Neuron (in vitro differentiated cells): ENCODE results near the gene TMEM115.

Experiments
- H2AFZ ChIP-seq: one replicate; pipeline ENCODE4 v1.6.1; 2013; ENCODE audit warnings: low read depth, mild to moderate bottlenecking, inconsistent platforms, low read length, moderate library complexity
- H3K27me3 ChIP-seq: one replicate; pipeline ENCODE4 v1.6.1; 2013; ENCODE audit warnings: low read length; ENCODE audit not compliant: insufficient read depth
- H3K36me3 ChIP-seq: one replicate; pipeline ENCODE4 v1.6.1; 2013; ENCODE audit warnings: low read length; ENCODE audit not compliant: insufficient read depth
- H3K4me1 ChIP-seq: one replicate; pipeline ENCODE4 v1.6.1; 2013; ENCODE audit warnings: low read length; ENCODE audit not compliant: insufficient read depth
- H3K4me3 ChIP-seq: 2 replicates; pipeline ENCODE4 v1.5.1; 2013; ENCODE audit warnings: mild to moderate bottlenecking, low read length, moderate library complexity
- H3K9me3 ChIP-seq: one replicate; pipeline ENCODE4 v1.6.1; 2013; ENCODE audit warnings: low read length

Gene TMEM115, protein sequence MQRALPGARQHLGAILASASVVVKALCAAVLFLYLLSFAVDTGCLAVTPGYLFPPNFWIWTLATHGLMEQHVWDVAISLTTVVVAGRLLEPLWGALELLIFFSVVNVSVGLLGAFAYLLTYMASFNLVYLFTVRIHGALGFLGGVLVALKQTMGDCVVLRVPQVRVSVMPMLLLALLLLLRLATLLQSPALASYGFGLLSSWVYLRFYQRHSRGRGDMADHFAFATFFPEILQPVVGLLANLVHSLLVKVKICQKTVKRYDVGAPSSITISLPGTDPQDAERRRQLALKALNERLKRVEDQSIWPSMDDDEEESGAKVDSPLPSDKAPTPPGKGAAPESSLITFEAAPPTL

DNA sequence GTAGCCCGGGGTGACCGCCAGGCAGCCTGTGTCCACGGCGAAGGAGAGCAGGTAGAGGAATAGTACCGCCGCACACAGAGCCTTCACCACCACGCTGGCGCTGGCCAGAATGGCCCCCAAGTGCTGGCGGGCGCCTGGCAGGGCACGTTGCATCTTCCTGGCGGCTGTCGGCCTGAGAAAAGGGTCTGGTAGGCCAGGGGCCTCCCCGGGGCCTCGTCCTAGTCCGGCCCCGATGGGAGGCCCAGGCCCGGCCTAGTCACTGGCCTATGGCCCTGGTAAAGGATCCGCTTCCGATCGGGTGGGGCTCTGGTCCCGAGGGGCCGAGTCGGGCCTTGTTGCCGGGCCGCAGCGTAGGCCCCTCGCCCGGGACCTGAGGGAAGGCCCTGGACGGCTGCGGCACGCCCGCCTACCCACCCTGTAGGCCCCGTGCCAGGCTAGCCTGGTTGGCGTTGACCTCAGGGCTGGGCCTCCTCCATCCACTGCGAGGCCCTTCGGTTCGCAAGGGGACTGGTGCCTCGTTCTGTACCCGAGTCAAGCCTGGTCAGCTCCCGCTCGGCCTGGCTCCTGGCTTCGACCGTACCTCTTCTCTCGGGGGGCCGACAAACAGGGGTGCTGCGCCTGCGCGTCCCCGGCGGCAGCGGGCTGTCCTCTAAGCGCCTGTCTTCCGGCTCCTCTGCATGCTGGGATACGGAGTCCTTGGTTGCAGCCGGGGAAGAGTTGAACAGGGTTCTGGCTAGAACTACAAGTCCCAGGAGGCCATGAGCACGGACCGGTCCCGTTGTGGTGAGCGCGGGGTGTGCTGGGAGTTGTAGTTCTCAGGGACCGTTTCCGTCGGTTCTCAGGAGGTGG lies at the start of gene TMEM115:
Gene TMEM115, minus strand, starts transcription at position 611 of the 849 bp plus-strand sequence. Its CDS starts 458 bp downstream, at position 153.
- H3K4me3 ChIP-seq: peak within 1 kb of the TSS; percentile 80
- H2AFZ ChIP-seq: peak within 1 kb of the TSS; percentile 39
- H3K36me3 ChIP-seq: peaks cover 30% of the 10 kb centered on the region
- peaks cover 30% of the 10 kb centered on the region for H3K4me1 ChIP-seq
- H3K27me3 ChIP-seq: peaks cover 7% of the 10 kb centered on the region
- no peaks in the 10 kb centered on the region for H3K9me3 ChIP-seq

GRCh38 chr3:50408443-50408944 lies 49.2 kb upstream of the TMEM115 start:
- H2AFZ ChIP-seq: no peak overlapping the region
- no peaks in the 10 kb centered on the region for H3K36me3 ChIP-seq
- no peaks in the 10 kb centered on the region for H3K9me3 ChIP-seq
- no peaks in the 10 kb centered on the region for H3K4me1 ChIP-seq
- no peak overlapping the region for H3K4me3 ChIP-seq
- H3K27me3 ChIP-seq: peaks cover 22% of the 10 kb centered on the region

DNA sequence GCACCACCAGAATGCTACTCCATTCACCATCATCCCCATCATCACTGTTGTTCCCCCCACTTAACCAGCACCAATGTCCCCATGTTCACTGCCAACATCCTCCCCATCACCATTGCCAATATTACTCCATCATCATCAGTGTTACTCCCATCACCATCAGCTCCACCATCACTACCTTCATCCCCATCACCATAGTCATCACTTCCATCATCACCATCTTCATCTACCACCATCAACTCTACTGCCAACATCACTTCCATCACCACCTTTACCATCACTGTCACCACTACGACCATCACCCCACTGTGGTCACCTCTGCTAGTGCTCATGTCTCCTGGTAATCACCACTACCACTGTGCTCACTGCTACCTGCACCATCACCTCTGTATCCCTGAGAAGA lies 47.2 kb upstream of the TMEM115 start:
- H3K4me3 ChIP-seq: no peak overlapping the region
- H3K27me3 ChIP-seq: peaks cover 31% of the 10 kb centered on the region
- no peaks in the 10 kb centered on the region for H3K36me3 ChIP-seq
- no peaks in the 10 kb centered on the region for H3K4me1 ChIP-seq
- H3K9me3 ChIP-seq: no peaks in the 10 kb centered on the region
- no peak overlapping the region for H2AFZ ChIP-seq

- Histone ChIP-seq H3K4me1 (no peaks in the 10 kb centered on the region), H3K27me3 (peaks cover 31% of the 10 kb centered on the region), H2AFZ (no peak overlapping the region), H3K9me3 (no peaks in the 10 kb centered on the region), H3K36me3 (no peaks in the 10 kb centered on the region), H3K4me3 (no peak overlapping the region)
These were observed 45.9 kb upstream of the TMEM115 start for GRCh38 chr3:50405249-50405648.

GRCh38 chr3:50401978-50402595 lies 42.8 kb upstream of the TMEM115 start:
- H3K27me3 ChIP-seq: peaks cover 29% of the 10 kb centered on the region
- no peaks in the 10 kb centered on the region for H3K36me3 ChIP-seq
- no peak overlapping the region for H2AFZ ChIP-seq
- H3K9me3 ChIP-seq: no peaks in the 10 kb centered on the region
- no peaks in the 10 kb centered on the region for H3K4me1 ChIP-seq
- no peak overlapping the region for H3K4me3 ChIP-seq

GRCh38 chr3:50396502-50396901 lies 37.2 kb upstream of the TMEM115 start:
- no peak overlapping the region for H3K4me3 ChIP-seq
- no peaks in the 10 kb centered on the region for H3K36me3 ChIP-seq
- no peak overlapping the region for H2AFZ ChIP-seq
- no peaks in the 10 kb centered on the region for H3K4me1 ChIP-seq
- no peaks in the 10 kb centered on the region for H3K9me3 ChIP-seq
- H3K27me3 ChIP-seq: peaks cover 45% of the 10 kb centered on the region

DNA sequence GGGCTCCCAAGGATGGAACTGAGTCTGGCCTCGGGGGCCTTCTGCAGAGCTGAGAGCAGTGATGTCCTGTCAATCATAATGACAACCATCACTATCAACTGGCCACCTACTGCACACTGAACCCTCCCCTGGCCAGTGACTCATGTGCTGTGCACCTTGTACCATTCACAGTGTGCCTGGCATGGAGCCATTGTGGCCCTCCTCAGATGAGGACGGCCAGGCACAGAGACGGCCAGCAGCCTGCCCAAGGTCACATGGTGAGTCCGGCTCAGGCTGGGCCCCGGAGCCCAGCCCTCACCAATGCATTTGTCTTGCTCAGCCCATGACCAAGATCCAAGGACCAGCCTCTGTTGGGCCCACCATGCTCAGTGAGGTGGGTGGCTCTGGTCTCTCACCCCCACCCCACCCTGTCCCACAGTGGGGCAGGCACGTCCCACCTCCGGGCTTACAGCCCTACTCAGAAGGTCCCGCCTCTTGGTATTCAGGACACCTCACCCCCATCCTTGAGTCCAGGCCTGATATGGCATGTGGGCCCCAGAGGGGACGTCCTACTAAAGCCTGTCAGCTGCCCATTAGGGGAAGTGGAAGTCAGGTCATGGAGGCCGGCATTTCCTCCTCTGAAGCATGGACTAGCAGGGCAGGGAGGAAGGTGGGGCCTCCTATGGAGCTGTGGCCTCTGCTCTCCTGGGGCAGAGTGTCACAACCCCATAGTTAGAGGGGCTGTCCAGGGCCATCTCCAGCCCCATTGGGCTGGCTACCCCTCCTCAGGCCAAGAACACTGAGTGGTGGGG lies 35.9 kb upstream of the TMEM115 start:
- Histone ChIP-seq H3K27me3 (peaks cover 46% of the 10 kb centered on the region), H3K4me1 (no peaks in the 10 kb centered on the region), H3K4me3 (no peak overlapping the region), H2AFZ (no peak overlapping the region), H3K36me3 (no peaks in the 10 kb centered on the region), H3K9me3 (no peaks in the 10 kb centered on the region)

- no peaks in the 10 kb centered on the region for H3K36me3 ChIP-seq
- H2AFZ ChIP-seq: no peak overlapping the region
- no peaks in the 10 kb centered on the region for H3K9me3 ChIP-seq
- peaks cover 43% of the 10 kb centered on the region for H3K27me3 ChIP-seq
- H3K4me1 ChIP-seq: peaks cover 8% of the 10 kb centered on the region
- H3K4me3 ChIP-seq: no peak overlapping the region
These were observed 33.7 kb upstream of the TMEM115 start for GRCh38 chr3:50393061-50393460.

DNA sequence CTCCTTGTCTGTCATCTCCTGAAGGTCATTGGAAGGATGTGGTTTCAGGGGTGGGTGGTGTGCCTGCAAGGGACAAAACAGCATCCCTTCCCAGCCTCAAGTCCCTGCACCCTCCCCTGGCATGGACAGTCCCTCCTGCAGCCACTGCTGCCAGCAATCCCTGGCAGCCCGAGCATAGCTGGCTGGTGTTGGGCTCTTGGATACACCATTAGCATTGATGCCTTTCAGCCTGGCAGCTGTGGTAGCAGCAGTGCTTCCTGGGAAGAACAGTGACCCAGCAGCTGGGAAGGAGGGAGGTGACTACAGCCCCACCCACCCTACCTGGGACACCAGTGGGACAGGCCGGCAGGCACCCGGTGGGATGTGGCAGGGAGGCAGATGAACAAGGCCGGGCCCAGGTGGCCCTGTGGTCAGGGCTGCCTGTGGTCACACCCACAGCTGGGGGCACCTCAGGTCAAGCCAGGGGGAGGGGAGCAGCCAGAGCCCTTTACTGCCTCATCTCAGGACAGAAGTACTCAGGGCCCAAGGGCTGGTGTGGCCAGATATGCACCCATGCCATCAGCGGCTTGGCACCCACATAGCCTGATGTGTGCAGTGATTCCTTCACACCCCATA lies 32.9 kb upstream of the TMEM115 start:
- Histone ChIP-seq H3K4me1 (peaks cover 10% of the 10 kb centered on the region), H3K27me3 (peaks cover 45% of the 10 kb centered on the region), H3K36me3 (no peaks in the 10 kb centered on the region), H3K9me3 (no peaks in the 10 kb centered on the region), H2AFZ (no peak overlapping the region), H3K4me3 (no peak overlapping the region)

DNA sequence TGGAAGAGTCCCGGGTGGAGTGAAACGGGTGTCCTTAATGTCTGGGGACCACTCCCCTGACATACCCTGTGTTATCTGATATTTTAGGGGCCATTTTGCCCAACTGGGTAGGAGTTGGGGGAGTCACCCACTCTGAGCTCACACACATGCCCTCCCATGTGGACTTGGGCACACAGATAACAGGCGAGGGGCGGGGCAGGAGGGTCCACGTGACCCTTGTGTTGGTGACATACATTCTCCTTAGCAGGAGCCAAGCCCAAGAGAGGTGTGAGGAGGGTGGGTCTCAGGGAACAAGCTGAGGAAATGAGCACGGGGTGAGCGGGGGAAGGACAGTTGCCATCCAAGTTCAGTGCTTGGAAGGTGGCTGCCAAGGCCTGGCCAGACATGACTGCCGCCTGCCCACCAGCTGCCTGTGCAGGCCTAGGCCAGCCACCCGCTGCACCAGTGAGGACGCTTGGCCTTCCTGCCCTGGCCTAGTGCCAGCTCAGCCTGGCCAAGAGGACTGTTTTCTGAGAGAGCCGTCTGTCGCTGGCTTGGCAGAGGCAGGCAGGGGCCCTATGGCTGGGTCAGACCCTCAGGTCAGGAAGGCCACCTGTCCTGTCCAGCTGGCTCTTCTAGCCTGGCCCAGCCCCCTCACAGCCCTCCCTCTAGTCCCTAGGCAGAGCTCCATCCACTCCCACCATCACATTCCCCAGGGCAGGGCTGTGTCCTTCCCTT lies 31.3 kb upstream of the TMEM115 start:
- no peak overlapping the region for H3K4me3 ChIP-seq
- H3K36me3 ChIP-seq: no peaks in the 10 kb centered on the region
- peaks cover 59% of the 10 kb centered on the region for H3K27me3 ChIP-seq
- H3K9me3 ChIP-seq: no peaks in the 10 kb centered on the region
- H2AFZ ChIP-seq: no peak overlapping the region
- H3K4me1 ChIP-seq: peaks cover 10% of the 10 kb centered on the region

- H3K4me1 ChIP-seq: peaks cover 10% of the 10 kb centered on the region
- no peak overlapping the region for H2AFZ ChIP-seq
- H3K27me3 ChIP-seq: peaks cover 61% of the 10 kb centered on the region
- no peaks in the 10 kb centered on the region for H3K36me3 ChIP-seq
- no peak overlapping the region for H3K4me3 ChIP-seq
- H3K9me3 ChIP-seq: no peaks in the 10 kb centered on the region
These were observed 30.1 kb upstream of the TMEM115 start for GRCh38 chr3:50389414-50389767.
